ENCODE results near the gene TECR.

DNA sequence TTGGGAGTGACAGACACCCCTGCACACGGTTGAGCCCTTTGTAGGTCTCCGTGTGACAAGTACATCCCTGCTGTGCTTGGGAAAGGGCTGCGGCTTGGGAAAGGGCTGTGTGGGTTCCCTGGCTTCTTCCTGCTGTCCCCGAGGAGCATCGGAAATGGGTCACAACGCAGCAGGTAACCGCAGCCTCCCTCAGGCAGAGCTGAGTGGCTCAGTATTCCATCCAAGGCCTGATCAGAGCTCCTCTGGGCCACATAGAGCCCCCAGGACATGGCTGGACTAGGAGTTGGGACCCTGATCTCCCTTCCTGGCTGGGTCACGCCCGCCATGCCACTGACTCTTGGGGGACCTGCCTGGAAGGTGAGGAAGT lies 16.3 kb downstream of the TECR start:
- TF ChIP-seq, protein P1, sequence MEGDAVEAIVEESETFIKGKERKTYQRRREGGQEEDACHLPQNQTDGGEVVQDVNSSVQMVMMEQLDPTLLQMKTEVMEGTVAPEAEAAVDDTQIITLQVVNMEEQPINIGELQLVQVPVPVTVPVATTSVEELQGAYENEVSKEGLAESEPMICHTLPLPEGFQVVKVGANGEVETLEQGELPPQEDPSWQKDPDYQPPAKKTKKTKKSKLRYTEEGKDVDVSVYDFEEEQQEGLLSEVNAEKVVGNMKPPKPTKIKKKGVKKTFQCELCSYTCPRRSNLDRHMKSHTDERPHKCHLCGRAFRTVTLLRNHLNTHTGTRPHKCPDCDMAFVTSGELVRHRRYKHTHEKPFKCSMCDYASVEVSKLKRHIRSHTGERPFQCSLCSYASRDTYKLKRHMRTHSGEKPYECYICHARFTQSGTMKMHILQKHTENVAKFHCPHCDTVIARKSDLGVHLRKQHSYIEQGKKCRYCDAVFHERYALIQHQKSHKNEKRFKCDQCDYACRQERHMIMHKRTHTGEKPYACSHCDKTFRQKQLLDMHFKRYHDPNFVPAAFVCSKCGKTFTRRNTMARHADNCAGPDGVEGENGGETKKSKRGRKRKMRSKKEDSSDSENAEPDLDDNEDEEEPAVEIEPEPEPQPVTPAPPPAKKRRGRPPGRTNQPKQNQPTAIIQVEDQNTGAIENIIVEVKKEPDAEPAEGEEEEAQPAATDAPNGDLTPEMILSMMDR (IDR thresholded peaks at IDR 0.05; ENCODE audit: low read length) = no peak
- no peak for TF ChIP-seq EZH2 (optimal IDR thresholded peaks at IDR 0.05; ENCODE audit: low read depth, low read length)

Data from MM.1S (cell line).